SKM-1 treated with dmso at 0.1 percent for 144 hours (cell line): Measurements from ENCODE around the gene SCIMP.
"Not testable (repeated sequence)": the region's sequence is repeated elsewhere in the genome, so short reads cannot be mapped to it uniquely, and the experiment has no call there.

Source experiments
- DNase-seq: peaks from one replicate; lab custom pipeline; 2025; ENCODE audit not compliant: unreplicated experiment; lab: John Stamatoyannopoulos, UW

SCIMP gene

DNA sequence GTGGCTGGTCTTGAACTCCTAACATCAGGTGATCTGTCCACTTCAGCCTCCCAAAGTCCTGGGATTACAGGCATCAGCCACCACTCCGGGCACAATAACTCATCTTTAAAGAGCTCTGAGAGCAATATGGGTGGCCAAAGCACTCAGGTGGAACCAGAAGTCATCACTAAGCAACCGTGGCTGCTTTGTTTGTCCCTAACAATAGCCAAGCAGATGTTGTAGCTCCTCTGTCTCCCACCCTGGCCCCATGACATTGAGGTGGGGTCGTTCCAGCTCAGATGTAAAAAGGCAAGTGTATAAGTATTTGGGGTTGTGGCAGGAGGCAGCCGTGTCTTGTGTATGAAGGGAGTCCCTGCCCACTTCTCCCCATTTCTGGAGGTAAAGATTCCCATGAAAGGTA, 3.7 kb upstream of the SCIMP start:
- DNase-seq: no peak

DNA sequence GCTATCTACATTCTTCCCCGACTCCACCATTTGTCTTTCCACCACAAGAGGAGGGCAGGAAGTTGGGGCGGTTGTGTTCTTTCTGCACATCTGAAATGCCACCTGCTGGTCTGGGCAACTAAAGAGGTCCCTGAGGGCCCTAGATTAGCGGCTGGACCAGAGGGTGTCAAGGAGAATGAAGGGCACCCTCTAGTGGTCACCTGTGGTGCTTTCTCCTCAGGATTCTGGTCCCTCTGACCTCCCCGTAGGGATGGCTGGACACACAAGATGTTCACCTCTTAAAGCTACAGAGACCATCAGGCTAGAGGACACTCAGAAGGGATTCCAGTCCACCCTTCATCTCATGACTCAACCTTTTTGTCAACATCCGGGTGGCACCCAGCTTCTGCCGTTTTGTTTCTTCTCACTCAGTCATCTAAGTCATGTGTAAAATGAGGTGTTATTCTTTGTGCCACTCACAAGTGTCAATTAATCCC, 2.9 kb upstream of the SCIMP start:
- peak; percentile 54 for DNase-seq

DNA sequence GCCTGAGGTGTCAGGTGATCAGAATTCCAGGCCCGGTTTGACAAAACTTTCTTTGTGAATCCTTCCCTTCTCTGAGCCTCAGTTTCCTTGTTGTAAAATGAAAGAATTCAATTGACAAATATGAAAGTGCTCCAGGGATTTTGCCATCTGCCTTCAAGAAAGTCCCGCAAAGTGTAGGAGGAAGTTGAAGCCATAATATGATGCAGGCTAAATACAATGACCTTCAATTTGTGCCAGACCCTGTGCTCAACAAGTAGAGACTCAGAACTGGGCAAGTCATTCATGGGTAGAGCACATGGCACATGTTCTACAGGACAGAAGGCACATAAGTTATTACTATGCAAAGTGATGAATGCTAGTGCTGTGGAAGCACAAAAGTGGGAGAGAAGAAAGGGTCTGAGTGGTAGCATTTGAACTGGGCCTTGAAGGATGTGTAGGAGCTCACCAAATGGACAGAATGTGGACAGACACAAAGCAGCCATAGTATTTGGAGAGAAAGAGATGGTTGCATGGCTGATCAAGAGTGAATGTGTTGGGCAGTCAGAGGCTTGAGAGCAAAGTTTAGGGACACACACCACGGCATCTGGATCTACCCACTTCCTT, 2.4 kb upstream of the SCIMP start:
- no peak for DNase-seq

DNA sequence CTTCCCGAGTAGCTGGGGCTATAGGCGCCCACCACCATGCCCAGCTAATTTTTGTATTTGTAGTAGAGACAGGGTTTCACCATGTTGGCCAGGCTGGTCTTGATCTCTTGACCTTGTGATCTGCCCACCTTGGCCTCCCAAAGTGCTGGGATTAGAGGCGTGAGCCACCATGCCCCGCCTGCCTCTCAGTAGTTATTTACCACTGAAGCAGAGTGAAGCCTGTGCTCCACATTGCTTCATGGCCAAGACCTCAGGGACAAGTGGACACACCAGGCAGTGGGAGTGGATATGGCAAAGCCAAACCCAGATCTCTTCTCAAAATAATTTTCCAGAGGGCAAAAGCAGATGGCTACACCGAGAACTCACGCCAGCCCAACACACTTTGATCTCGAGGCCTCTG, 1.2 kb downstream of the SCIMP start:
- DNase-seq: not testable (repeated sequence)

DNA sequence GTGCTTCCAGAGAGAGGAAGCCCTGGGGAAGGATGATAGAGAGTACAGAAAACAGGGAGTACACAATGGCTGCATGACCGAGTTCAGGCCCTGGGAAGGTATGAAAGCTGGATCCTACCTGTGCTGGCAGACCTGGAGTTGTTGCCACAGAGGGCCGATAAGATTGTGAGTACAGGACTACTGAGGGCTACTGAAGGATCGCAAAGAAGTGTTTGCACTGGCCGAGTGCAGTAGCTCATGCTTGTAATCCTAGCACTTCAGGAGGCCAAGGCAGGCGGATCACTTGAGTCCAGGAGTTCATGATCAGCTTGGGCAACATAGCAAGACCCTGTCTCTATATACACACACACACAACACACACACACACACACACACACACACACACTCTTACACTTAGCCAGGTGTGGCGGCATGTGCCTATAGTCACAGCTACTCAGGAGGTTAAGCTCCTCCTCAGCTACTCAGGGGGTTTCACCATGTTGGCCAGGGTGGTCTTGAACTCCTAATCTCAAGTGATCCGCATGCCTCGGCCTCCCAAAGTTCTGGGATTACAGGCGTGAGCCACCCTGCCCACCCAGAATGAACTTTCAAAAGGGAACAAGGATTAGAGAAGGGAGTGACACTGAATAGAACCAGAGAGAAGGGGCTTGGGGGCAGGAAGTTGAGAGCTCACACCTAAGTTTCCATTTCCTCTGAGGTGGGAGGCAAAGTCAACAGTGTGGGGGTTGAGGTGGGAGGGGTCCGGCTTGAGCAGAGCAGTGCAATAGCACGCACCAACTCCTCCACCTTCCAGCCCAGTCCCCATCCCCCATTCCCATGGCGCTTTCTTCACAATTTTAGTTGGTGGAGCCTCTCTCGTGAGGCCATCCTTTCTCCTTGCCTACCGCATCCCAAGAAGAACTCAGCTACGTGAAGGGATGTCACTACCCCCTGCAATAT, 7.5 kb downstream of the SCIMP start:
- DNase-seq: no peak

DNA sequence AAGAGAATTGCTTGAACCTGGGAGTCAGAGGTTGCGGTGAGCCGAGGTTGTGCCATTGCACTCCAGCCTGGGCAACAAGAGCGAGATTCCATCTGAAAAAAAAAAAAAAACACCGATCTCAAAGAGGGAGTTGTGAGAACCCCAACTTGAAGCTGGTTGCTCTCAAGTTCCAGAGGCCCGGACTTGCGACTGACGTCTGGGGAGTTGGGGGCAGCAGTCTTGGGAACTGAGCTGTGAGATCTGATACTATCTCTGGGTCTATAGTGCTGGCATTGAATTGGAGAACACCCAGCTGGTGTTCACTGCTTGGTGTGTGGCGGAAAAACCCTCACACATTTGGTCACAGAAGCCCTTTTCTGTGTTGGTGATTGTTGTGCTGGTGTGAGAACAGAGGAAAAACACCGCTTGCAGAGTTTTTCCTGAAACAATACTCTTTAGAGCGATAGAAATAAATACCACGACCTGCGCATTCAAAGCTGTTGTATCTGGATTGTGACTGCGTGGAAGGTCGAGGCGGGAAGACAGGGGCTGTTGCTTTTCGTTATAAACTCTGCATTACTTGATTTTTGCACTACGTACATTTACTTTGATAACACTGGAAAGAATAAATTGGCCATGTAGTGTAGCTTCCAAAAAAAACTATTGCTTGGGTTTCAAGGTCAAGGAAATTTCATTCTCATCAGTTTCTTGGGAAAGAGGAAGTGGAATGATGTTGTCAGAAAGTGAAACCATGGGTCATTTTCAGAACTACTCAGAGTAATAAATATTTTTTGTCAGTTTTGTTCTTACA, 8.8 kb downstream of the SCIMP start:
- DNase-seq: peak; percentile 21

DNA sequence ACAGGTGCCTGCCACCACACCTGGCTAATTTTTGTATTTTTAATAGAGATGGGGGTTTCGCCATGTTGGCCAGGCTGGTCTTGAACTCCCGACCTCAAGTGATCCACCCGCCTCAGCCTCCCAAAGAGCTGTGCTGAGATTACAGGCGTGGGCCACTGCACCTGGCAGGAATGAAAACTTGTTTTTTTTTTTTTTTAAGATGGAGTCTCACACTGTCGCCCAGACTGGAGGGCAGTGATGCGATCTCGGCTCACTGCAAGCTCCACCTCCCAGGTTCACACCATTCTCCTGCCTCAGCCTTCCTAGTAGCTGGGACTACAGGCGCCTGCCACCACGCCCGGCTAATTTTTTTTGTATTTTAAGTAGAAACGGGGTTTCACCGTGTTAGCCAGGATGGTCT, 12.7 kb downstream of the SCIMP start:
- DNase-seq: not testable (repeated sequence)

DNA sequence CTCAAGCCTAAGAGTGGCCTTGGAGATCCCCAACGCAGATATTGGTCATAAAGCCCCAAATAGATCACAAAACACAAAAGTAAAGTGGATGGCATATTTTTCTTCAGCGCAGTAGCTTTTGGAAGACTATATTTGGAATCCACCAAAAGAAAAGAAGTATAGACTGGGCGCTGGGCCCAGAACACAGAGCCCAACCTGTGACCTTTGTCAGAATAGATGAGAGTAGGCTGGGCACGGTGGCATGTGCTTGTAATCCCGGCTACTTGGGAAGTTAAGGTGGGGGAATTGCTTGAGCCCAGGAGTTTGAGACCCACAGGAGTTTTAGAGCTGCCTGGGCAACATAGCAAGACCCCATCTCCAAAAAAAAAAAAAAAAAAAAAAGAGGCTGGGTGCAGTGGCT, 14.6 kb downstream of the SCIMP start:
- no peak for DNase-seq

DNA sequence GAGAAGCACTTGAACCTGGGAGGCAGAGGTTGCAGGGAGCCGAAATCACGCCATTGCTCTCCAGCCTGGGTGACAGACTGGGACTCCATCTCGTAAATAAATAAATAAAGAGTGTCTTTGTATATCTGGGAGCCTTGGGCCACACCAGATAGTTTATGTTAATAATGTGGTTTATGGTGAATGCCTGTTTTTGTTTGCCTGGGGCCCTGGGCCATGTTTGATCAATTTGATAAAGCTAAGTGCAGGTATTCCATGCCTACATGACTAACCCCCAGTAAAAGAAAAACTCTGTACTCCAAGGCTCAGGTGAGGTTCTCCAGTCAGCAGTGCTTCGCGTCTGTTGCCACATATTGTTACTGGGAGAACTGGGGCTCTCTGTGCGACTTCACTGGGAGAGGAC, 15.1 kb downstream of the SCIMP start:
- DNase-seq: no peak

DNA sequence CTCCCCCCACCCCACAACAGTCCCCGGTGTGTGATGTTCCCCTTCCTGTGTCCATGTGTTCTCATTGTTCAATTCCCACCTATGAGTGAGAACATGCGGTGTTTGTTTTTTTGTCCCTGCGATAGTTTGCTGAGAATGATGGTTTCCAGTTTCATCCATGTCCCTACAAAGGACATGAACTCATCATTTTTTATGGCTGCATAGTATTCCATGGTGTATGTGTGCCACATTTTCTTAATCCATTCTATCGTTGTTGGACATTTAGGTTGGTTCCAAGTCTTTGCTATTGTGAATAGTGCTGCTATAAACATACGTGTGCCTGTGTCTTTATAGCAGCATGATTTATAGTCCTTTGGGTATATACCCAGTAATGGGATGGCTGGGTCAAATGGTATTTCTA, 17.1 kb downstream of the SCIMP start:
- DNase-seq: not testable (repeated sequence)

DNA sequence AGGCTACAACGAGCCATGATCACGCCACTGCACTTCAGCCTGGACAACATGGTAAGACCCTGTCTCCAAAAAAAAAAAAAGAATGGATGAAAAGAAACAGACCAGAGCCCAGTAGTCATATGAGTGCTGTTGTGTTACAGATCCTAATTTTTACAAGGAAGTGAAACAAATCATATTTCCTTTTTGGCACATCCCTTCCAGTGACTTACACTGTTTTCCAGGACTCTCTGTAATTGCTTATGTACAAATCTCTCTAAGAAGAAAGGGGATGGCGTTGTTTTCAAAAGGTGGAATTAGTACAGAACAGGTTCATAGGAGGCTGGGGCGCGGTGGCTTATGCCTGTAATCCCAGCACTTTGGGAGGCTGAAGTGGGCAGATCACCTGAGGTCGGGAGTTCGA, 23.2 kb downstream of the SCIMP start:
- DNase-seq: no peak

DNA sequence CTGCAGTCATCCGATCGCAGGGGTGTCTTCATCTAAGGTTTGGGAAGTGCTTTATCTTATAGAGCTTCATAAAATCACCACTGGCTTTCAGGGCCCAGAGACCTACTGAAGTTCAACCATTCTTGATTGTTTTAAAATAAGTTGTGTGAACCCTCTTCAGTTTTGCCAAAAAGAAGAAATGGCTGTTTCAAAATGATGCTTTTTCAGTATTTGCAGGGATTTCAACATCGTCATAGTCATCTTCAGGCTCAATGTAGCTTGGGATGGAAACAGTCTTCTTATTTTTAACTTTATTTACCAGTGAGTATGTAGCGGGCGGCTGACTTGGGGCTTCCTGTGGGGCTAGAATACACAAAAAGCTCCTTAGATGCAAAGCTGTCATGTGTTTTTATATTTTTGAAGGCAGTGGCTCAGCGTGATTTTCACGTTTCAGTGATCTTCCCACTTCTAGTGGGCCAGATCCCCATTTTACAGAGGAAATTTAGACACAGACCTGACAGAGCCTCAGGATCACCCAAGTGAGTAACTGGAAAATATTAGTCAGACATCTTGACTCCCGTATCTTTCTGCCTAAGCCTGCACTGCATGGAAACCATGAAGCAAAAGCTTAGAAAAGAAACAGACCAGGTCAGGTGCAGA, 23.9 kb downstream of the SCIMP start:
- no peak for DNase-seq

DNA sequence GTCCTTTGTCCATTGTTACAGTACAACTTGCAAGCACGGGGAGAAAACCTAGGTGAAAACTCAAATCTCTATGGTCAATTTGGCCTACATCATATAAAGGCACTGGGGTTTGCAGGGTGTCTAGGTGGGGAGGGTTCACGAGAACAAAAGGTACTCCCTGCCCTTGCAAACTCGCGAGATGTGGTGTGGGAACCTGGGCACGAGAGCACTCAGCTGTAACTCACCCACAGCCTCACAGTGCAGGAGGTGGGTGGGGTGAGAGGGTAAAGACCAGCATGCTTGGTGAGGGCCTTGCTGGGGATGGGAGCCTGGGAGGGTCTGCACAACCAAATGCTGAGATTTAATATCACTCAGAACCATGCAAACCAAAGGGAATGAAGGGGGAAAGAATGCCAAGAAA, 24.6 kb downstream of the SCIMP start:
- DNase-seq: no peak

DNA sequence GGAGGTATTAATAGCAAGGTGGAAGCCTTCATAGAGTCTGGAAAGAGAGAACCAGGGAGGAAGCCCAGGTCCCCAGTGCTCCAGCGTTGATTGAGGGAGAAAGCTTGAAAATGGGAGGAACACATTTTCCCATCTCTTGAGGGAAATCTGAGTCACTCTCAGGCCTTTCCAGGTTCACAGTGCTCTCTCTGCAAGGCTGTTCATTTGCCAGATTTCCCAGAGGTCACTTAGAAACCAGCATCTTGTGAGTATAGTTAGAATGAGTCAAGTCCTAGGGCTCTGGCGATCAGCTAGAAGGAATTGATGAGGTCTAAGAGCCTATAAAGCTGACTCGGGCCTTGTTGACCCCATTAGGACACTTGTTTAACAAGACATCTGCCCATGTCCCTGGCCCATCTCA, 25.3 kb downstream of the SCIMP start:
- no peak for DNase-seq

DNA sequence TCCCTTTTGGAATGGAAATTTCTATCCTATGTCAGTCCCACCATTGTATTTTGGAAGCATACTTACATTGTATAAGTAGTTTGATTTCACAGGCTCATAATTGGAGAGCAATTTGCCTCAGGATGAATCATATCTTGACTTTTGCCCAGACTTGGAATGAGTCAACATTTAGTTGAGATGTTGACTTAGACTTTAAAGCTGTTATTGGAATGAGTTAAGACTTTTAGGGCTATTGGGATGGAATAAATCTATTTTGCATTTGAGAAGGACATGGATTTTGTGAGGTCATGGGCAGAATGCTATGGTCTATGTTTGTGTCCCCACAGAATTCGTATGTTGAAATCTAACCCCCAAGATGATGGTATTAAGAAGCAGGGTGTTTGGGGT, 30.8 kb downstream of the SCIMP start:
- DNase-seq: no peak

DNA sequence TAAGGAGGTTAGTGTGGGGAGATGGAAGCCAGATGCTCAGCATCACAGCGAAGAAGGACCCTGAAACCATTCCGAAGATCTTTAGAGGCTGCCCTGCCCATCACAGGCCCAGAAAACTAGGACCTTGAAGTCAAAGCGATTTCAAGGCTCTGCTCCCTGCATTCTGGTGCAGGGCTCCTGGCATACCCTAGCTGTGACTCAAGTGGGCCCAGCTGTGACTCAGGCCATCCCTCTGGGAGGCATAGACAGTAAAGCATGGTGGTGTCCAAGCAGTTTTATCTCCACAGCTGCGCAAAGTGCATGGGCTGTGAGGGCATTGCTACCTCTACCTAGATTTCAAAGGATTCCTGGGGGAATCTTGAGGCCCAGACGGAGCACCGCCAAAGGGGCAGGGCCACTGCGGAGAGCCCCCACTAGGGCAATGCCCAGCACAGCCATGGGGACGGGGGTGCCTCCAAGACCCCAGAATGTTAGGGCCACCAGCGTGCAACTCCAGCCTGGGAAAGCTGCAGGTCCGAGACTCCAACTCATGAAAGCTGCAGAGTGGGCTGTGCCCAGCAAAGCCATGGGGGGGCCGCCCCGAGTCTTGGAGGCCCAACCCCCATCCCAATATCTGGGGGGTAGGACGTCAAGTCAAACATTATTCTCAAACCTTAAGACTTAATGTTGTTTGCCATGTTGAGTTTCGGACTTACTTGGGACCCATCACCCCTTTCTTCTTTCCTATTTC, 31.3 kb downstream of the SCIMP start:
- DNase-seq: no peak

DNA sequence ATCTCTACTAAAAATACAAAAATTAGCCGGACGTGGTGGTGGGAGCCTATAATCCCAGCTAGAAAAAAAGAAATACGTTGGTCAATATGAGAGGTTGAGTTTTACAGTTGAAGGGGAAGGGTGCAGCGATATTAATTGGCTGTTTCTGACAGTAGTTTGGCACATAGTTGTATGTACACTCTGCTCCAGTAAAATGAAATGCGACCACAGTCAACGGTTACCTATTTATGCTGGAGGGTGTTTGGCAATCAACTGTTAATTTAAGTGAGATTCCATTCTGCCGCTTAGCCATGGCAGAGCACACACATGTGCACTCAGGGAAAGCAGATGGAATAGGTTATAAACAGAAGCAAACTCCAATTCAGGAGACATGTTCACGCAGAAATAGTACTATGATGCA, 33.6 kb downstream of the SCIMP start:
- no peak for DNase-seq

DNA sequence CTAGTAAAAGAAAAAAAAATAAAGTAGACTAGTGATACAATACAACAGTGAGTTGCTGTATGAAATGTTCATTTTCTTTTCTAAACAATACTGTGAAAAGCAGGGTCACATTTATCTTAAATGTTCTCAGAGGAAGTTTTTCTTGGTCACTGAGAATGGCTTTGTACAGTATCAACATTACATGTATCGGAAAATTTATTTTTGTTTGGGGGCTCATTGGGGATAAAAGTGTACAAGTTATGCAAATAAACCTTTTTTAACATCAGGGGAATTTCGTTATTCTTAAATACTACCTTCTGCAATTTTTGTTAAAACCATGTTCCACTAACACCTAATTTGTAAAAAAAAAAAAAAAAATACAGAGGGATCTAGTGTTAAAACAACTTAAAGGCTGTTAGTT, 34.3 kb downstream of the SCIMP start:
- no peak for DNase-seq

DNA sequence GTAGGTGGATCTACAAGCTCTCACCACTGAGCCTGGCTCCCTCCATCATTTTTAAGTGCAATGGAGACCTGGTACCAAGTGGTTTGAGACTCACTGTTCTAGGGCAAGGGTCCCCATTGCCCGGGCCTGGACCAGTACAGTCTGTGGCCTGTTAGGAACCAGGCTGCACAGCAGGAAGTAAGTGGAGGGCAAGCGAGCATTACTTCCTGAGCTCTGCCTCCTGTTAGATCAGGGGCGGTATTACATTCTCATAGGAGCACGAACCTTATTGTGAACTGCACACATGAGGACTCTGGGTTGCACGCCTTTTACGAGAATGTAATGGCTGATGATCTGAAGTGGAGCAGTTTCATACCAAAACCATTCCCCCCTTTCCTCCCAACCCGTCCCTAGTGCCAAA, 36.2 kb downstream of the SCIMP start:
- DNase-seq: no peak

DNA sequence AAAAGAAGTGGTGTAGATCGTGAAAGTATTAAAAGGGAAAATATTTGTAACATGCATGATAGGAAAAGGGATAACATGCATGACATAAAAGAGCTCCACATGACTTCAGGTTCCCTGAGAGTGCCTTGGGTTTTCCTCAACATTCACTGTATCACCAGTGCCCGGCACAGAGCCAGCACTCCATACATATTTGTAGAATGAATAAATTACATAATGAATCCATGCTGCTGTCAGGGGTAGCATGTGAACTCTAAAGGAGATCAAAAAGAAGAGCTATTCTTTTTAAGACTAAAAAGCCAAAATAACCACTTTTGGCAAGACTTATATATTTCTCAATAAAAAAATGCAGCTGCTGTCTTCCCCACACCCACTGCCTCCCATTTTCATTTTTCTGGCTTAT, 40.3 kb downstream of the SCIMP start:
- DNase-seq: no peak
